NB4 (cell line): Measurements from ENCODE around the gene ZMAT5.

Experiments
- MYC ChIP-seq: IDR thresholded peaks from 2 replicates; pipeline ENCODE4 v1.6.1; 2011; ENCODE audit warnings: low read depth, low read length
- POLR2A ChIP-seq: IDR thresholded peaks from 2 replicates; pipeline ENCODE4 v1.6.1; 2011; ENCODE audit warnings: mild to moderate bottlenecking; ENCODE audit not compliant: insufficient read length; ENCODE audit errors: extremely low read depth
- TF ChIP-seq, protein P1 (sequence below): IDR thresholded peaks from one replicate; pipeline ENCODE4 v1.5.1; 2012; ENCODE audit warnings: low read depth, low read length
- TF ChIP-seq, protein P2 (sequence below): IDR thresholded peaks from 2 replicates; pipeline ENCODE4 v1.6.1; 2011; ENCODE audit warnings: low read depth, low read length

DNA sequence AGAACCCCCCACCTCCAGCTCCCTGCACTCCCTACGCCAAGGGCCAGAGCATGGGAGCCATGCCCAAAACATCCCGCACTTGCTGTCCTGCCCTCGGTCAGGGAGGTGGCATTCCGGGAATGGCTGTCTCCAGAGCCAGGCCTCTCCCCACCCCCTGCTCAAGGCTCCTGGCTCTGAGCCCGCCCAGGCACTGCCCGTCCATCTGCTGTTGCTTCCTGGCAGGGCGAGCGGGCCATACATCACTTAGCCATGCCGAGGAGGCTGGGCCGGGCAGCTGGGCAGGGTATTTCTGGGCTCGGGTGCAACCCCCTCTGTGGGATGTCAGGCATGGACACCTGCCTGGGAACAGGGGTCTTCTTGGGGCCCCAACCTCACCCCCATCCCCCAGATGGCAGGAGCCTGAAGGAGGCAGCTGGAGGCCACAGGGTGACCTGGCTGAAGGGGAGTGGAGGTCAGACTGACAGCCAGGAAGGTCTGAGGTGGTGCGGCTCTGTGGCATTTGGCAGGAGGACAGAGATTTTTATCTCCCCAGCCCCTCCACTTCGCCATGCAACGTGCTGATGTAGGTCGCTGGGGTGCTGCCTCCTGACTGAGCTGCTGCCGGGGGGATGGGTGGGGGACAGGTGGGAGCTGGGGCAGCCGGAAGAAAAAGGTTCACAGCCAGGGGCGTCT, 55.7 kb downstream of the ZMAT5 start:
- TF ChIP-seq, protein P1, sequence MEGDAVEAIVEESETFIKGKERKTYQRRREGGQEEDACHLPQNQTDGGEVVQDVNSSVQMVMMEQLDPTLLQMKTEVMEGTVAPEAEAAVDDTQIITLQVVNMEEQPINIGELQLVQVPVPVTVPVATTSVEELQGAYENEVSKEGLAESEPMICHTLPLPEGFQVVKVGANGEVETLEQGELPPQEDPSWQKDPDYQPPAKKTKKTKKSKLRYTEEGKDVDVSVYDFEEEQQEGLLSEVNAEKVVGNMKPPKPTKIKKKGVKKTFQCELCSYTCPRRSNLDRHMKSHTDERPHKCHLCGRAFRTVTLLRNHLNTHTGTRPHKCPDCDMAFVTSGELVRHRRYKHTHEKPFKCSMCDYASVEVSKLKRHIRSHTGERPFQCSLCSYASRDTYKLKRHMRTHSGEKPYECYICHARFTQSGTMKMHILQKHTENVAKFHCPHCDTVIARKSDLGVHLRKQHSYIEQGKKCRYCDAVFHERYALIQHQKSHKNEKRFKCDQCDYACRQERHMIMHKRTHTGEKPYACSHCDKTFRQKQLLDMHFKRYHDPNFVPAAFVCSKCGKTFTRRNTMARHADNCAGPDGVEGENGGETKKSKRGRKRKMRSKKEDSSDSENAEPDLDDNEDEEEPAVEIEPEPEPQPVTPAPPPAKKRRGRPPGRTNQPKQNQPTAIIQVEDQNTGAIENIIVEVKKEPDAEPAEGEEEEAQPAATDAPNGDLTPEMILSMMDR = no peak
- no peak for TF ChIP-seq POLR2A
- TF ChIP-seq, protein P2, sequence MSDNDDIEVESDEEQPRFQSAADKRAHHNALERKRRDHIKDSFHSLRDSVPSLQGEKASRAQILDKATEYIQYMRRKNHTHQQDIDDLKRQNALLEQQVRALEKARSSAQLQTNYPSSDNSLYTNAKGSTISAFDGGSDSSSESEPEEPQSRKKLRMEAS = no peak
- no peak for TF ChIP-seq MYC
